G401 (cell line): Measurements from ENCODE around the gene SOWAHA. TPM values are rescaled to one million over a fixed set of nuclear protein-coding genes. Genes with fewer than 3 reads are reported as not detected.

Experiments used
- DNase-seq: peaks from one replicate; pipeline ENCODE4 v3.0.0-alpha.2; 2015; ENCODE audit warnings: low spot score
- in situ Hi-C: cut with HindIII; loops from 2 replicates; pipeline ENCODE4 v1.10.0; 2016; ENCODE audit warnings: low sequenced_read_pairs, mixed read lengths
- total RNA-seq: library from RNA; depleted of rRNA; stranded (reverse); fragments of >200 nt; shearing (Covaris generic); gene quantifications from 2 replicates; pipeline ENCODE4 v1.2.3, GENCODE V29; 2014; rRNA removed

SOWAHA gene
- total RNA-seq: 0.78 and 1.1 TPM in 2 replicates

DNA sequence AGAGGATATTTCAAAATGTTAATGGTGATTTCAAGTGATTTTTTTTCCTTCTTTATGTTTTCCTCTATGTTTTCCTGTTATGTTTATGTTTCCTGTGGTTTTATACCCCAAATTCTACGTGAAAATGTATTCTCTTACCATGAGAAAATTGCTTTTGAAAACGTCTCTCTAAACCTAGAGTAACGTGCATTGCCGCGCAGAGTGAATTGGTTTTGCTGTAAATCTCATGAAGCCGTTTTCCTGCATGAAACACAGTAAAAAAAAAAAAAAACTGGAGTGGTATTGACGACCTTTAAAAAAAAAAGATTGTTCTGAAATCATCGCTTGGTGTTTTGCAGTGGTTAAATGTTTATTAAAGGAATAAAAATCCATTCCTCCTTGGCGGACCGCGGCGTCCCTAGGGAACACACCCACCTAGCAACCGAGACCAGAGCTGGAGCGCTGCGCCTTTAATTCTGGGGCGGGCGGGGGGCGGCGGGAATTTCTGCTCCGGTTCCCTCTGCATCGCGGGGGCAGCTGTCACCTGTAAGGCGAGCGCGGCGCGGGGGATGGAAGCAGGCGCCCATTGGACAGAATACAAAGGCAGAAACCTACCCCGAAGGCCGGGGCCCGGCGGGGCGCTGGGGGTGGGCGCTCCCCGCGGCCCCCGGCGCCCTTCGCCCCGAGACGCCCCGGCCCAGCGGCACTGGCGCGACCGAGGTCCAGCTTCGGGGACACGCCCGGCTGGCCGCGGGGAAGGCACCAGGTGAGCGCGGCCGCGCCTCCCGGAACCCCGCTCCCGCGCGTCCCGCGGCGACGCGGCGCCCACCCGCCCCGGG, at the start of gene SOWAHA:
Gene SOWAHA, plus strand, starts transcription at position 522 of the 818 bp plus-strand sequence. CDS start 320 bp downstream, outside the sequence.
- DNase-seq: peak; percentile 84
- in situ Hi-C loops: no loop called here

DNA sequence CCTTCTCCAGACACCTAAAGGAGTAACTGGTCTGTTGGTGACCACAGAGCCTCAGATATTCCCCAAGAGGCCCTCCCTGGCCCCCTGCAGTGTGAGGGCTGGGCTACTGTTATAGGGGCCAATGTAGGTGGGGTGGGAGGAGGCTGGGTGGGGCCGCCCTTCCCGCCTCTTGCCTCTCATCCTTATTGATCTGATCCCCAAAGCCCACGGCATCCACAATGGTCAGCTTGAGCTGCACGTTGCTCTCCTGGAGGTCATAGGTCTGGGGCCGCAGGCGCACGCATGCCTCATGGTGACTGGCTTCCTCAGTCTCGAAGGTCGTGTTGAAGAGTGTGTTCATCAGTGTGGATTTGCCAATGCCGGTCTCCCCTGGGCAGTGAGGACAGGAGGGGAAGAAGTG, 49.1 kb upstream of the SOWAHA start:
- in situ Hi-C loops: no loop called here
- no peak for DNase-seq

DNA sequence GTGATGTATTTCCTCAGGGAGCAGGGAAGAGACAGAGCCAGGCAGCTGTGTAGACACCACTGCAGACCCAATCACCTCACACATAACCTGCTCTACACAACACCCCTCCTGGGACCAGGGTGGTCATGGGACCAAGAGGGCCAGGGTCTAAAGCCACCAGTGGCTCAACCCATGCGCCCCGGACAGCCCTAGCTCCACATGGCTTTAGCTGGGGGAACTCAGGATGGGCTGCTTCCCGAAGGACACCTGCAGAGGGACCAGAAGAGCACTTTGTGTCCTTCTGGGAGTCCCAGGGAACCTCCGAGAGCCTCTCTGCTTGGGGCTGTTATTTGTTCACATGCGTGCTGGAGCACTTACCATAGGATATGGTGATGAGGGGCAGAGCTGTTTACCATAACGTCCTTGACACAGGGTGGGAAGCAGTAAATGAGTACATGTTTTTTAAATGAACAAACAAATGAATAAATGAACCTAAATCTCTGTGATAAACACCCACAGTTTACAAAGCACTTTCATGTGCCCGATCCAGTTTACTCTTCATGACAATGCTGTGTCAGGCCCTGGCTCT, 48.3 kb upstream of the SOWAHA start:
- DNase-seq: no peak
- in situ Hi-C loops: no loop called here

DNA sequence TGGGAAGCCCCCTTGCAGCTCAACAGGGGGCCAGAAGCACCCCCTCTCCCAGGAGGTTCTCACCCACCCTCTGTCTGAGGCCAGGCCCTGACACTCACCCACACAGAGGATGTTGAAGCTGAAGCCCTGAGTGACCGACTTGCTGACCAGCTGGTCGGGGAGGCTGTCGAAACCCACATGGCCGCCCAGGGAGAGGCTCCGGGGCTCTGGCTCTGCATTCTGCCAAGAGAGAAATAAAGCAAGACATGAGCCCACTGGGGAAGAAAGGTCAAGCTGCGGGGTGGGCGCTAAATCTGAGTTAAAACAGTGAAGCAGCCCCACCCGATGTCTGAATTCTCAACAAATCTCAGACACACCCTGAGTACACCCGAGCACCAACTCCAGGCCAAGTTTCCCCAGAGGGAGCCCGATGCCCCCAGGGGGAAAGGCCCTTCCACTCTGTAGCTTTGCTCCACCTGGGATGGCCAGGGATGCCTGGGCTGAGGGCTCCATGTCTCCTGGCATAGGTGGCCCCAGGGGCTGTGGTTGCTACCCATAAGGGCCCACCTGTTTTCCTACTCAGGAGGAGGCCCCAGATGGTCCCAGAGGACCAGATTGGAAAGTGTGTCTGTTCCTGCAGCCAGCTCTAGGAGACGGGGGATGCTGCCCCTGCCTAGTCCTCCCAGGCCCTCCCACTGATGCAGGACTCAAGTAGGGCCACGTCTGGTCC, 47.6 kb upstream of the SOWAHA start:
- in situ Hi-C loops: no loop called here
- no peak for DNase-seq

DNA sequence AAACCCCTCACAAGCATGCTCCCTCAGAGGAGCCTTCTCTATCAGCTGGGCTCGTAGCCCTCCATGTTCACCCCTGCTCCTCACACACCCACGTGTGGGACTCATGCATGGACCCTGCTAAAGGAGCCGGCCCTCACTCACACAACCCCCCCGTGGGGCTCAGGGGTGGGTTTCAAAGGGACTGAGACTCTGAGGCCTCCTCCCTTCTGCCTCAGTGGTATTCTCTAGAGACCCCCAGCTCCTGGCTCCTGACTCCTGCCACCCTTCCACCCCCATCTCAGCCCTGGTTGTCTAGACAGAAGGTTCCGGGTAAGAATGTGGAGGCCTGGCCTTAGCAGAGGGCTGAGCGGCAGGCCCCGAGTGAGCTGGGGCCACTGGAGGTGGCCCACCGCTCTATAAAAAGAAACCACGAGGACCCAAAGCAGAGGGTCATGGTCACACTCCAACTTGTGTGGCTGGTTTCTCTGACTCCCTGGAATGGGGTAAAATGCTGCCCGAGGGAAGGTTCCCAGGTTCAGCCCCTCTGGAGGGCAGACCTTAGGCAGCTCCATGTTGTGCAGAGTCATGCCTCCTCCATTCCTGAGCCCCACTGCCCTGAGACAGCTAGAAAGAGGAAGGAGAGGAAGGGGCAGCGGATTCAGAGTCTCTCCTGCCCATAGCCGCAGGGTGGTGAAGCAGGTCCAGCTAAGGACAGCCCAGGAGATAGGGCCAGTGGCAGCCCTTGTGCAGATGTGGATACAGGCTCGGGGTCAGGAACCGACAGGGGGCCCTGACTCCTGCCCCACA, 46.9 kb upstream of the SOWAHA start:
- in situ Hi-C loops: no loop called here

DNA sequence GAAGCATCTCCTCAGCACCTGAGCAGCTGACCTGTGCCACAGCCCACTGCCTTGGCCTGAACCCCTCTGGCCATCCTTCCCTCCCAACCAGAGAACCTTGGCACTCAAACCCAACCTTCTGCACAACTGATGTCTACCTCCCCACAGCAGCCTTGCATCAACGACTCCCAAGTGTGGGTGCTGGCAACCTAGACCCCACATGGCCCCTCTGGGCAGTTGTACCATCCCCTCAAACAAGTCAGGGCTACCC, 46.4 kb upstream of the SOWAHA start:
- no peak for DNase-seq
- in situ Hi-C loops: no loop called here

More for the DNA sequence above, 46.9 kb upstream of the SOWAHA start:
- DNase-seq: no peak

DNA sequence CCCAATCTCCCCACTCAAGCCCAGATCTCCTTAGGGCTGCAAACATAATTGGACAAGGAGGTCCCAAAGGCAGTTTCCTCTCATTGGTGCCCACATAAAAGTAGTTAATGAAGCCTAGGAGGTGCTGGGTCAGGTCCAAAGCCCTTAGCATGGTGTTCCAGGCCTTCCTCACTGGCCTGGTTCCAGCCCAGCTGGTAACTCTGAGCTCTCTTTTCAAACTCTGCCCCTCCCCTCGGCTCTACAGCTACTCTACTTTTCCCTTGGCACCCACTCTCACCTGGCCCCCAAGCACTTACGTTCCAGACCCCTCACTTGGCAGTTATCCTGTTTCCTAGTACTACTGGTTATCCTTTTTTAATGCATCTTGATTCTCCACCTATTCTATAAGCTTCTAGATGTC, 46.0 kb upstream of the SOWAHA start:
- DNase-seq: peak; percentile 62
- in situ Hi-C loops: no loop called here

DNA sequence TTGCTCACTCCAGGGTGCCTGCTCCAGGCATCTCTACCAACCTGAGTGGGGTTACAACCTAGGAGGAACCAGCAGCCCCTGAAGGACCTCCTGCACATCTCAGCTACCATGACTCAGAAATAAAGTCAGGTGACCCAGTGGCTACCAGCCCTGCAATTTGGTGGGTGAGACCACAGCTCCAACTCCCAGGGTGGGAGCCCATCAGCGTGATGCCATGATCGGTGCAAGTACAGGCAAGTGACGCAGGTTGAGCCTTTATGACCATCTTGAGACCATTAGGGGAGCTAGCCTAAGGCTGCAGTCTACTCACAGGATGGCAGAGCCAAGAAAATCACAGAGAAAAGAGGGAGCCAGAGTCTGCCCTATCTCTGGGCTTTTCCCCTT, 44.6 kb upstream of the SOWAHA start:
- in situ Hi-C loops: no loop called here

DNA sequence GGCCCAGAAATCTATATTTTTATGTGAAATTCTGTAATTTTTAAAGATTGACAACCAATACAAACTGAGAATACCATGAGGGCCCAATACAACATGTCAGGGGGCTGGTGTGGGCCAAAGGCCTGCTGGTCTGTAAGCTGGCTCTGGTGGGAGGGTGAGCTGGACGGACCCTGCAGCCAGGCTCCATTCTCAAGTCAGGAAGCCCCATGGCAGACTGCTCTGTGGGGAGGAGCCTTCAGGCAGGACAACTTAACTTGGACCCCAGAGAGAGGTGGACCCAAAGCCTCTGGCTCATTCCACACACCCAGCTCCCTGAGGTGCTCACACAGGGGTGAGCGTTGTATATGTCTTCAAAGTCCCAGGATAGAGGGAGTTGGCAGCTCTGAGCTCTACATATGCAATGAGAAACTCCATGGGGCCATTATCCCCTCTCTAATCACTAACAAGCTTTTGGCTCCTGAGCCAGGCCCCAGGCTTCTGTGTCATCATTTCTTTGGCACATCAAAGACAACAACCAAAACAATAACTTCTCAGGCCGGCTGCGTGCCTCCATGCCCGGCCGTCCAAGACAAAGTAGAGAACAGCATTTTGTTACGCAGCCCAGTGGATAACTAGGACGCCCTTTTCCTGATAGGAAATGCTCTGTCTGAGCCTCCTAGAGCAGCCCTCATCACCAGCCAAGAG, 42.5 kb upstream of the SOWAHA start:
- in situ Hi-C loops: no loop called here
- peak; percentile 48 for DNase-seq

More for the DNA sequence above, 44.6 kb upstream of the SOWAHA start:
- DNase-seq: no peak

DNA sequence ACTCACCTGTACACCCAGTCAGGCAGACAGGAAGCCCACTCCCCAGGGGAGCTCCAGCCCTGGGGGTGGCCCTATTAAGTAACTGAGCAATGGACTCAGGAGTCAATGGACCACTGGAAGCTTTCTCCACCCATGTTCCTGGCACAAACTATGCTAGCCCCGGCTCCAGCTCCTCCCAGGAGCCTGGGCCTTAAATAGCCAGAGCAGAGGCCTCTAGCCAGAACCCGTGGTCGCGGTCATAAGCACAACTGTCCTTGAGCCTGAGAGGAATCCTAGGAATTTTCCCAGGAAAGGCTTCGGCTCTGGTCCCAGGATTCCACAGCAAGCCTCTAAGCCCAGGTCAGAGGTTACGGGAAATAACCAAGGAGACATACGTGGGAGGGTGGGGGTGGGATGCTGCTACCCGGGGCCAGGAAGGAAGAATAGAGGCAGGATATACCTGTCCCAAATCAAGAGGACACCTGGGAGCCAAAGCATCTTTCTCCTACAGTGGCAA, 41.6 kb upstream of the SOWAHA start:
- DNase-seq: peak; percentile 52
- in situ Hi-C loops: no loop called here

DNA sequence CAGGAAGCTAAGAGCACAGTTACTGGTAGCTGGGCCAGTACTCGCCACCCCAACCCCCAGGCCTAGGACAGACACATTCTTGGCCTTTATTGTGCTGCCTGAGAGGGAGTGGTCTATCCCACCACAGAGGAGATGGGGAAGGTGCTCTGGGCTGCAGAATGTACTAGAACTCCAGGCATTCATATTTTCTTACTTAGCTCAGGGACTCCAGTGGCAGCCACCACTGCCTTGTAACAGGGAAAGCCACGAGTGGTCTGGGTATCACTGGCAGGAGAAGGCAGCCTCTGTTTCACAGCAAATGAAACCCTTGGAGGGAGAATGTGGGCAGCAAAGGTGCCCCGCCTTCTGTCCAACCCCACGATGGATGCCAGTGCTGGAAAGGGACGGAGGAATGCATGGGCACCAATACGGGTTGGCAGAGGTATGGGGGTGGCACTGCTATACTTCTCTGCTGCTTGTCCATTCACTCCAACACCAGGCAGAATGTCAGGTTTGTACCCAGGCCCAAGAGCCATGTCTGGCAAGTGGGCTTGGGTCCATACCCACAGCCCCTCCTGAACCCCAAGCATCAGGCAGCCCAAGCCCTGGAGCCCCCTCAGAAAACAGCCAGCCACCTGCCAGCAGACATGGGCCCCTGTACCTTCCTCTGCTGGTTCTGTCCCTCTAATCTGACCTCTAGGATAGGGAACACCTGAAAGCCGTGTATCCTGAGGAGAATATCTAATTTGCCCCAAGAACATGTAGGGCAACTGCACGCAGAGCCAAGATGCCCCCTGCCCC, 40.6 kb upstream of the SOWAHA start:
- in situ Hi-C loops: no loop called here

DNA sequence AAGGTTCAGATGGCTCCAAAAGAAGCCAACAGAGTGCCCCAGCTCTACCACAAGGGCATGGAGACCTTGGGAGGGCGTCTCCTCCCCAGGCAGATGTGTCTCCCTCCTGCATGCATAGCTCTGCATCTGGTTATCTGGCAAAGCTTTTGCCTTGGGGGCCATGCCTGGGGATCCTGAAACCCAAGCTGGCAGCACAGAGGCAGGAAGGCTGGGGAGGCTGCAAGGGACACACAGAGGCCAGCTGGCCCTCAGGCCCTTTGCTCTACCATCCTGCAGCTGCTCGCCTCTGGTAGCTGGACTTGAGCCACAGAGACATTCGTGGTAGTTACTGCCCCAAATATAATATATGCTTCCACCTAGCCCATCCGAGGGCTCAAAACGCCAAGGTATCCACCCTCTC, 40.0 kb upstream of the SOWAHA start:
- DNase-seq: no peak
- in situ Hi-C loops: no loop called here

More for the DNA sequence above, 40.6 kb upstream of the SOWAHA start:
- DNase-seq: no peak

DNA sequence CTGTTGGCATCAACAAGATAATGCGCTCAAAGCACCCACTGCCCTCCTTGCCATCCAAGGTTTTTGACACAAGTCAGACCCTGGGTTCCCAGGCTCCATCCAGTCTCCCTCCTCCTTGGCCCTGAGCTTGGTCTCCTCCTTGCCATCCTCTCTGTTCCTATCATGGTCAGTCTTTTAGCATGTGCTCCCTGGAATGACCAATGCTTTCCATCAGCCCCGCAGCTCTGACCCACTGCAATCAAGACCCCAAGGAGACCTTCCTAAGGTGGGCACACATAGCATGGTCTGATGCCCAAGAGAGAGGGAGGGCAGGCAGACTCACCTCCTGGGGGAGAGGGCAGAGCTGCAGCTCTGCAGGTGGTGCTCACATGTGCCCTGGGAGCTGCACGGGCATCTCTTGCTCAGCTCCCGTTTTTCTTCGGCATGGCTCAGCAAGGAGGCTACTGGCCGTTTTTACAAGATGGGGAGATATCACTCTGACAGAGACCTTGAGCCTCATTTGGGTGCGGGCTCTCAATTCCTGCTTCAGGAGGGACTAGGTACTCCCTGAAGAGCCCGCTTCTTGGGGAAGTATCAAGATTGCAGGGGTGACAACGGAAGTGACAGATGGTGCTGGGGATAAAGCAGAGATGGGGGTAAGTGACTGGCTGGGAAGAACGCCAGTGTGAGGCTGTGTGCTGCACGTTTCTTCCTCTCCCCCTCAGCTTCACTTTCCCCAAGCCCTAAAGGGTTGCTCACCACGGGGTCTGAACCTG, 39.3 kb upstream of the SOWAHA start:
- in situ Hi-C loops: no loop called here
- peak; percentile 71 for DNase-seq

DNA sequence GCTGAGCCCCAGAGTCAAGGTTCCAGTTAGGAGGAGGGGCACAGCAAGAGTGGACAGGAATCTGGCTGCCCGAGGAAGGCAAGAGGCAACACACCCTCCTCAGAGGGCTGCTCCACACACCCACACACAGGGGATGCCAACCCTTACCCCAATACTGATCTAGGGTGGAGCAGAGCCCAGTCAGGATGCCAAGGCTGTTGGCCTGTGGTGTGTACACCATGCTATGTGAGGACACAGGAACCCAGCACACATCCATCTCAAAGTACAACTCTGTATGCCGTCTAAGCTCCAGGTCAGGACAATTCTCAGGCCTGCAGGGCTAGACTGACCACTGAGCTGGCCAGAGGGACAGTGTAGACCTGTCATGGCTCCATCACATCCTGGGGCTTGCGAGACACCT, 38.7 kb upstream of the SOWAHA start:
- DNase-seq: no peak
- in situ Hi-C loops: no loop called here

DNA sequence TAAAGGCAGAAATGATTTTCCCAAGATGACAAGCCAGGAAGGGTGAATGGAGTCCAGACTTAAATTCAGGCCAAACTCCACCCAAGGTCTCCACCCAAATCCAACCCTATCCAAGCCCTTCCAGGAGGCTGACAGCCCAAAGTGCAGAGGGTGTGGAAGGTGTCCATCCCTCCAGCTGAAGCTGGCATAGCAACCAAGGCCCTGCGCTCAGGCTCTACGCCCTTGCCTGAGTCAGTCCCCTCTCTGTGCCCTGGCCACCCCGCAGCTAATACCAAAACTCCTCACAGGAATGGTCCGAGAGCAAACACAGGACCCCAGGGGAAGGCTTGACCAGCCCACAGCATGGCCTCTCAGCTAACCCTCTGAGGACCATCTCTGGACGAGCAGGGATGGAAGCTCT, 38.2 kb upstream of the SOWAHA start:
- in situ Hi-C loops: no loop called here
- peak; percentile 37 for DNase-seq

DNA sequence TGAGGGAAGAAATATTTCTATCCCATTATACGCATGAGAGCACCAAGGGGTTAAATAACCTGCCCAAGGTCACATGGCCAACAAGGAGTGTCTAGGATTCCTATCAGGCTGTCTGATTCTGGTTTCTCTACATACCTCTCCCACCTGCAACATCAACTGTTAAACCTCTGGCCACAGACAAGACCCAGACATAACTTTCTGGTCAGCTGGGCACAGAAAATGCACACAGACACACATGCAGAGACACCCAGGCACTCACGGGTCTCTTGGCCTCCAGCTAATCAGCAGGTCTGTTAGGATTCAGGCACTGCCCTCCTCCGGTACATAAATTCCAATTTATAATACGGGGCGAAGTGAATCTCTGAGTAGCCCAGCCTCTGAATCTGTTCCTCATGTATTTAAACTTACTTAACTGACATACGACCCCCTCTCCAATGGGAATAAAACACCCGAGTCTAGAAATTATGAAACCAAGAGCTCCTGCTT, 37.6 kb upstream of the SOWAHA start:
- peak; percentile 65 for DNase-seq
- in situ Hi-C loops: no loop called here

DNA sequence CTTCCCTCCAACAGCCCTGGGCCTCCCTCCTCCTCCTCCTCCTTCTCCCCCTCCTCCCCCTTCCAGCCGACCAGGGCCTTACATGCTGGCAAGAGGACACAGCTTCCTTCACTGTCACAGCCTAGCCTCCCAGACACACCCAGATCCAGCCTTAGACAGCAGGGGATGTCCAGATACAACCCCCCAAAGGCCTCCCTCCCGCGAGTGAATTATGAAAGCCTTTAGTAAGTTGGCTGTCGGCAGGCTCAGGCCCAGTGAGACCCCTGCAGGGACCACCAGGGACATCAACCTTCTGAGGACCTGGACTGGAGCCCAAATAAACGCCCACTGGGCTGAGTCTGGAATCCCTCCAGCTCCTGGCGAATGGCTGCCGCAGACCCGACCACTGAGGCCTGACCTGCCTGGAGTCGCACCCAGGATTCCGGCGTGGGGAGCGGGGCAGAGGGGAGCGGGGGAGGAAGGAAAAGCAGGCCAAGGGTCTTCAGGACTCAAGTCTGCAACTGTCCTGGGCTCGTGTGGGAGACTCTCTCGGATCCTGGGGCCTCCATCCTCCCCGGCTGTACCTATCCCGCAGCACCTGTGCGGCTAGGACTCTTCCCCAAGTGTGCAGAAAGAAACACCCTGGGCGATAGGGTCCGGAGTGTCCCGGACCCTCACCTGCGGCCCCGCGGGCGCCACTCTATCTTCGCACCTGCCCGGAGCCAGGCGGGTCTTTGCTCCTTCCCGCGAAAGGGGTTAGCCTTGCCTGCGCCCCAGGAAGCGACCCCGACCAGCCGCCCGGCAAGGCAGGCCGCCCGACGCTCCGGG, 36.8 kb upstream of the SOWAHA start:
- in situ Hi-C loops: no loop called here
- DNase-seq: peak; percentile 50
